ENCODE data around the gene ERCC2. TPM values are rescaled to one million over a fixed set of nuclear protein-coding genes. Genes with fewer than 3 reads are reported as not detected.

Gene ERCC2
- total RNA-seq, 3 donors from 2014 or later: 6.4 to 11.5 (median 9.5) TPM

- no peaks in the 10 kb centered on the region for H3K9me3 ChIP-seq
- no peak overlapping the region for H3K27ac ChIP-seq
- intact Hi-C loops (cut with DNase I; ENCODE audit: low total_unique reads): no loop called here
- DNase-seq (ENCODE audit: low spot score in 2 of 2): no peak
- TF ChIP-seq POLR2A (IDR thresholded peaks at IDR 0.05) (no peak), POLR2AphosphoS5 (IDR thresholded peaks at IDR 0.05) (no peak)
- TF ChIP-seq, protein P1, sequence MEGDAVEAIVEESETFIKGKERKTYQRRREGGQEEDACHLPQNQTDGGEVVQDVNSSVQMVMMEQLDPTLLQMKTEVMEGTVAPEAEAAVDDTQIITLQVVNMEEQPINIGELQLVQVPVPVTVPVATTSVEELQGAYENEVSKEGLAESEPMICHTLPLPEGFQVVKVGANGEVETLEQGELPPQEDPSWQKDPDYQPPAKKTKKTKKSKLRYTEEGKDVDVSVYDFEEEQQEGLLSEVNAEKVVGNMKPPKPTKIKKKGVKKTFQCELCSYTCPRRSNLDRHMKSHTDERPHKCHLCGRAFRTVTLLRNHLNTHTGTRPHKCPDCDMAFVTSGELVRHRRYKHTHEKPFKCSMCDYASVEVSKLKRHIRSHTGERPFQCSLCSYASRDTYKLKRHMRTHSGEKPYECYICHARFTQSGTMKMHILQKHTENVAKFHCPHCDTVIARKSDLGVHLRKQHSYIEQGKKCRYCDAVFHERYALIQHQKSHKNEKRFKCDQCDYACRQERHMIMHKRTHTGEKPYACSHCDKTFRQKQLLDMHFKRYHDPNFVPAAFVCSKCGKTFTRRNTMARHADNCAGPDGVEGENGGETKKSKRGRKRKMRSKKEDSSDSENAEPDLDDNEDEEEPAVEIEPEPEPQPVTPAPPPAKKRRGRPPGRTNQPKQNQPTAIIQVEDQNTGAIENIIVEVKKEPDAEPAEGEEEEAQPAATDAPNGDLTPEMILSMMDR (IDR thresholded peaks at IDR 0.05): no peak
- H3K36me3 ChIP-seq: no peaks in the 10 kb centered on the region
- peaks cover 0 to 18% of the 10 kb centered on the region in 2 donors for H3K27me3 ChIP-seq
- H3K4me1 ChIP-seq: no peaks in the 10 kb centered on the region
- H3K4me3 ChIP-seq: no peak overlapping the region
These were observed 42.8 kb downstream of the ERCC2 start for GRCh38 chr19:45327404-45328143.

- Histone ChIP-seq H3K9me3 (no peaks in the 10 kb centered on the region), H3K4me1 (no peaks in the 10 kb centered on the region), H3K27ac (no peak overlapping the region), H3K4me3 (no peak overlapping the region), H3K36me3 (no peaks in the 10 kb centered on the region), H3K27me3 (peaks cover 0 to 18% of the 10 kb centered on the region in 2 donors)
- TF ChIP-seq, protein P1 (IDR thresholded peaks at IDR 0.05): no peak
- TF ChIP-seq POLR2AphosphoS5 (IDR thresholded peaks at IDR 0.05): no peak
- no peak for TF ChIP-seq POLR2A (IDR thresholded peaks at IDR 0.05)
- DNase-seq (ENCODE audit: low spot score in 2 of 2): no peak
- intact Hi-C loops (cut with DNase I; ENCODE audit: low total_unique reads): no loop called here
These were observed 45.9 kb downstream of the ERCC2 start for GRCh38 chr19:45324349-45324907.

- Histone ChIP-seq H3K9me3 (no peaks in the 10 kb centered on the region), H3K27me3 (peaks cover 0 to 24% of the 10 kb centered on the region in 2 donors), H3K4me1 (no peaks in the 10 kb centered on the region), H3K27ac (no peak overlapping the region), H3K4me3 (peak overlapping the region in 2 of 3 donors; percentile 17 to 44), H3K36me3 (no peaks in the 10 kb centered on the region)
- DNase-seq (ENCODE audit: low spot score in 2 of 2): no peak
- TF ChIP-seq, protein P1 (IDR thresholded peaks at IDR 0.05): no peak
- TF ChIP-seq POLR2AphosphoS5 (IDR thresholded peaks at IDR 0.05): no peak
- TF ChIP-seq POLR2A (IDR thresholded peaks at IDR 0.05): no peak
- intact Hi-C loops (cut with DNase I; ENCODE audit: low total_unique reads): no loop called here
These were observed 46.7 kb downstream of the ERCC2 start for GRCh38 chr19:45323671-45324081.

DNA sequence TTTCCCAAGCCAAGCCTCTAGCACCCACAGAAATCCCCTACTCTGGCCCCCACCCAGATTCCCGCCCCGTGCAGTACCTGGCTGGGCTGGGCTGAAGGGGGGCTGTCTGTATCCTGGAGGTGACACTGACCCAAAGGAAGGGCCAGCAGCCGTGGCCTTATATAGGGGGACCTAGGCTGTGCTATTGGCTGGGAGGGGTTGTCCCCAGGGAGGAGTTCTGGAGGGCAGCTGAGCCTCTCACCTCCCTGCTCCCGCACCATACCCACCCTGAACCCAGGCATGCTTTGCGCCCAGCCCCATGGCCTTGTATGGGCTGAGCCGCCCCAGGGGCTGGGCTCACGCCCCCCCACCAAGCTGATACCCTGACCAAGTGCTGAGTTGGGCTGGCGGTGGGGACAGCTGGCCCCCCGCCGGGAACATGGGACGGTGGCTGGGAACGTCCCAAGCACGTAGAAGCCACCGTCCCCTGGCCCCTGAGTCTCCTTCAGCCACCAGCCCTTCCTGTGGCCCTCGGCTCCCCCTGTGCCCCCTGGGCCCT is 47.6 kb downstream of the ERCC2 start, which contains the start of gene CKM:
TSS of gene CKM (minus strand) at position 132 of the 538 bp plus-strand sequence. CDS start 3,162 bp downstream, outside the sequence.
- peak within 1 kb of the TSS in 2 of 3 donors; percentile 17 to 44 for H3K4me3 ChIP-seq
- TF ChIP-seq, protein P1 (IDR thresholded peaks at IDR 0.05): no peak
- TF ChIP-seq POLR2AphosphoS5 (IDR thresholded peaks at IDR 0.05): no peak
- no peak within 1 kb of the TSS for H3K27ac ChIP-seq
- no peaks in the 10 kb centered on the region for H3K36me3 ChIP-seq
- no peaks in the 10 kb centered on the region for H3K4me1 ChIP-seq
- no peaks in the 10 kb centered on the region for H3K9me3 ChIP-seq
- peaks cover 0 to 24% of the 10 kb centered on the region in 2 donors for H3K27me3 ChIP-seq
- DNase-seq (ENCODE audit: low spot score in 2 of 2): no peak
- intact Hi-C loops (cut with DNase I; ENCODE audit: low total_unique reads): no loop called here

DNA sequence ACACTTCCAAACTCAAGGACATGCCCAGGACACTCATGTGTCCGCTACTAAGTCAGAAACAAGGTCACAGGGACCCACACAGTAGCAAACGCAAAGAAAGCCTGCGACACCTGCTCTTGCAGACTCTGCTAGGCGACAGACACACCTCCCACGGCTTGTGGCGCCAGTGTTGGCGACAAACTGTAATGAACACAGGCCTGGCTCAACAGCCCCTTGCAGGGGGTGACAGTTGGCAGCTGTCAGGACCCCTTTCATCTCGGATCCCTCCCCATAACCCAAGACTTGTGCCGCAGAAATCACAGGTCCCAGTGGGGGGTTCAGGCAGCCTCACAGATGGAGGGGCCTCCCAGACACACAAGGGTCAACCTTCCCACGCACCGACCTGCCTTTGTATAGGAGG is 48.1 kb downstream of the ERCC2 start:
- no peak overlapping the region for H3K4me3 ChIP-seq
- H3K4me1 ChIP-seq: no peaks in the 10 kb centered on the region
- no peaks in the 10 kb centered on the region for H3K9me3 ChIP-seq
- intact Hi-C loops (cut with DNase I; ENCODE audit: low total_unique reads): no loop called here
- H3K27ac ChIP-seq: no peak overlapping the region
- H3K27me3 ChIP-seq: peaks cover 0 to 24% of the 10 kb centered on the region in 2 donors
- no peaks in the 10 kb centered on the region for H3K36me3 ChIP-seq
- DNase-seq (ENCODE audit: low spot score in 2 of 2): no peak
- TF ChIP-seq, protein P1 (IDR thresholded peaks at IDR 0.05): no peak
- no peak for TF ChIP-seq POLR2AphosphoS5 (IDR thresholded peaks at IDR 0.05)
- TF ChIP-seq POLR2A (IDR thresholded peaks at IDR 0.05): no peak
